Common myeloid progenitor, CD34-positive (primary cell): Measurements from ENCODE around the gene ITPR3.

Experiments used
- CTCF ChIA-PET: fragments of 350-600 bp; sonication (Branson Sonifier 250); formaldehyde crosslinking; loops from one replicate; lab custom pipeline; 2021; ENCODE audit warnings: antibody characterized with exemption; lab: Charles Lee
- POLR2A ChIA-PET: fragments of 350-600 bp; sonication (Branson Sonifier 250); formaldehyde crosslinking; loops from one replicate; lab custom pipeline; 2021; ENCODE audit warnings: antibody characterized with exemption; lab: Charles Lee
- DNase-seq, 3 donors: peaks; one replicate each; pipeline versions ENCODE4 v3.0.0 to v3.0.0-alpha.2; 2013
- H3K27ac ChIP-seq, 2 experiments: 1 replicate in 1 of 2; 2 replicates in 1 of 2; pipeline ENCODE4 v1.7.0; 2013; ENCODE audit warnings: inconsistent platforms in 2 of 2, low read length in 2 of 2, mild to moderate bottlenecking in 2 of 2, low read depth in 1 of 2, moderate library complexity in 1 of 2; ENCODE audit not compliant: severe bottlenecking in 2 of 2, insufficient read depth in 1 of 2, poor library complexity in 1 of 2
- H3K27me3 ChIP-seq, 5 experiments: replicated peaks in 2 of 5; 1 replicate in 3 of 5; 2 replicates in 2 of 5; pipeline versions ENCODE4 v1.6.1 to v1.7.0; 2013; ENCODE audit warnings: low read length in 4 of 5, mild to moderate bottlenecking in 2 of 5, moderate library complexity in 2 of 5, inconsistent platforms in 1 of 5; ENCODE audit not compliant: insufficient read depth in 5 of 5, control insufficient read depth in 4 of 5
- H3K36me3 ChIP-seq, 4 experiments: 1 replicate in 2 of 4; 2 replicates in 2 of 4; pipeline versions ENCODE4 v1.6.1 to v1.7.0; 2013; ENCODE audit warnings: low read length in 3 of 4, control low read depth in 1 of 4, mild to moderate bottlenecking in 1 of 4; ENCODE audit not compliant: control insufficient read depth in 4 of 4, insufficient read depth in 4 of 4
- H3K4me1 ChIP-seq, 4 experiments: 1 replicate in 3 of 4; 2 replicates in 1 of 4; pipeline versions ENCODE4 v1.6.1 to v1.7.1; 2013; ENCODE audit warnings: low read length in 3 of 4, mild to moderate bottlenecking in 3 of 4, control low read depth in 1 of 4, inconsistent platforms in 1 of 4, moderate library complexity in 1 of 4; ENCODE audit not compliant: control insufficient read depth in 4 of 4, insufficient read depth in 4 of 4; ENCODE audit errors: control extremely low read depth in 1 of 4
- H3K4me3 ChIP-seq, 7 experiments: 1 replicate in 4 of 7; 2 replicates in 3 of 7; pipeline versions ENCODE4 v1.5.1 to v1.7.0; 2013; ENCODE audit warnings: mild to moderate bottlenecking in 7 of 7, low read length in 6 of 7, moderate library complexity in 6 of 7, inconsistent platforms in 2 of 7, low read depth in 2 of 7, control low read depth in 1 of 7; ENCODE audit not compliant: insufficient read depth in 4 of 7, control insufficient read depth in 1 of 7; ENCODE audit errors: extremely low read depth in 1 of 7
- H3K9me3 ChIP-seq, 5 experiments: 1 replicate in 4 of 5; 2 replicates in 1 of 5; pipeline versions ENCODE4 v1.6.1 to v1.7.1; 2013; ENCODE audit warnings: low read length in 4 of 5, mild to moderate bottlenecking in 2 of 5, inconsistent platforms in 1 of 5, low read depth in 1 of 5, moderate library complexity in 1 of 5; ENCODE audit not compliant: control insufficient read depth in 4 of 5, insufficient read depth in 2 of 5; ENCODE audit errors: control extremely low read depth in 1 of 5
- WGBS: methylation state at CpG from one replicate; pipeline ENCODE4 v1.1.5; 2013; ENCODE audit not compliant: insufficient coverage; 5-methylcytosine and 5-hydroxymethylcytosine counted together

ITPR3 gene

GRCh38 chr6:33633462-33634158, 12.5 kb downstream of the ITPR3 start:
- Histone ChIP-seq H3K4me1 (peaks cover 0 to 20% (median 15%) of the 10 kb centered on the region in 4 experiments), H3K9me3 (no peaks in the 10 kb centered on the region), H3K36me3 (no peaks in the 10 kb centered on the region), H3K27ac (no peak overlapping the region), H3K4me3 (peak overlapping the region in 6 of 7 experiments; percentile 48 to 83 (median 65)), H3K27me3 (peaks cover 0 to 13% (median 8%) of the 10 kb centered on the region in 5 experiments)
- DNase-seq: peak; percentile 38 to 65 (median 58)
- ChIA-PET POLR2A (interaction anchor here (0.6 kb wide), 1 partner anchor 68 kb away, joined by 4 read pairs; no protein-coding TSS in a partner anchor), CTCF (interaction anchor here (0.8 to 7.1 kb wide), 7 partner anchors 9 to 72 kb away, joined by 3 to 58 read pairs (median 5); partner anchors contain the start of gene ITPR3)
- 0% methylated on average over 53 of the region's 86 CpGs for WGBS

- peak in 2 of 3 donors; percentile 51 to 60 for DNase-seq
- H3K27me3 ChIP-seq: peaks cover 0 to 13% (median 8%) of the 10 kb centered on the region in 5 experiments
- ChIA-PET POLR2A (interaction anchor here (0.6 kb wide), 2 partner anchors 9 to 68 kb away, joined by 3 to 4 read pairs; no protein-coding TSS in a partner anchor), CTCF (interaction anchor here (0.8 to 7.1 kb wide), 5 partner anchors 10 to 71 kb away, joined by 3 to 58 read pairs (median 4); no protein-coding TSS in a partner anchor)
- H3K9me3 ChIP-seq: no peaks in the 10 kb centered on the region
- peak overlapping the region in 6 of 7 experiments; percentile 43 to 83 (median 65) for H3K4me3 ChIP-seq
- H3K36me3 ChIP-seq: no peaks in the 10 kb centered on the region
- H3K27ac ChIP-seq: no peak overlapping the region
- 8% methylated on average over 9 of the region's 15 CpGs for WGBS
- H3K4me1 ChIP-seq: peaks cover 0 to 20% (median 15%) of the 10 kb centered on the region in 4 experiments
Measured at GRCh38 chr6:33634161-33634727, 13.1 kb downstream of the ITPR3 start.

GRCh38 chr6:33634946-33635345, 13.8 kb downstream of the ITPR3 start:
- H3K4me3 ChIP-seq: no peak overlapping the region
- peaks cover 0 to 13% (median 8%) of the 10 kb centered on the region in 5 experiments for H3K27me3 ChIP-seq
- POLR2A ChIA-PET: interaction anchor here (0.6 kb wide), 1 partner anchor 8 kb away, joined by 3 read pairs; no protein-coding TSS in a partner anchor
- H3K36me3 ChIP-seq: no peaks in the 10 kb centered on the region
- no peaks in the 10 kb centered on the region for H3K9me3 ChIP-seq
- CTCF ChIA-PET: interaction anchor here (1.4 to 7.1 kb wide), 4 partner anchors 10 to 71 kb away, joined by 4 to 58 read pairs (median 25); no protein-coding TSS in a partner anchor
- H3K4me1 ChIP-seq: peaks cover 0 to 20% (median 15%) of the 10 kb centered on the region in 4 experiments
- no peak overlapping the region for H3K27ac ChIP-seq
- WGBS: 93% methylated on average over 3 of the region's 8 CpGs
- no peak for DNase-seq

- CTCF ChIA-PET: no interaction called here
- peaks cover 0 to 20% (median 15%) of the 10 kb centered on the region in 4 experiments for H3K4me1 ChIP-seq
Measured at GRCh38 chr6:33636655-33637054, 15.5 kb downstream of the ITPR3 start.

GRCh38 chr6:33638556-33638955, 17.4 kb downstream of the ITPR3 start:
- Histone ChIP-seq H3K27ac (no peak overlapping the region), H3K4me3 (no peak overlapping the region), H3K4me1 (peaks cover 0 to 13% (median 10%) of the 10 kb centered on the region in 4 experiments), H3K36me3 (no peaks in the 10 kb centered on the region), H3K27me3 (peaks cover 0 to 13% (median 8%) of the 10 kb centered on the region in 5 experiments), H3K9me3 (no peaks in the 10 kb centered on the region)
- ChIA-PET POLR2A (no interaction called here), CTCF (no interaction called here)
- 100% methylated on average over 2 of the region's 3 CpGs for WGBS
- DNase-seq: no peak

More at GRCh38 chr6:33636655-33637054, 15.5 kb downstream of the ITPR3 start:
- 93% methylated on average over 9 of the region's 11 CpGs for WGBS
- H3K36me3 ChIP-seq: no peaks in the 10 kb centered on the region
- POLR2A ChIA-PET: no interaction called here
- H3K9me3 ChIP-seq: no peaks in the 10 kb centered on the region
- H3K4me3 ChIP-seq: no peak overlapping the region
- peaks cover 0 to 13% (median 8%) of the 10 kb centered on the region in 5 experiments for H3K27me3 ChIP-seq
- H3K27ac ChIP-seq: no peak overlapping the region
- DNase-seq: no peak

GRCh38 chr6:33639559-33639958, 18.4 kb downstream of the ITPR3 start:
- H3K4me3 ChIP-seq: no peak overlapping the region
- H3K36me3 ChIP-seq: no peaks in the 10 kb centered on the region
- H3K27ac ChIP-seq: no peak overlapping the region
- peaks cover 0 to 4% (median 2%) of the 10 kb centered on the region in 4 experiments for H3K4me1 ChIP-seq
- ChIA-PET CTCF (no interaction called here), POLR2A (no interaction called here)
- WGBS: 100% methylated on average over 1 of the region's 1 CpG
- DNase-seq: no peak
- no peaks in the 10 kb centered on the region for H3K9me3 ChIP-seq
- H3K27me3 ChIP-seq: peaks cover 0 to 8% (median 3%) of the 10 kb centered on the region in 5 experiments
